Fibroblast of skin of right biceps (primary cell): ENCODE results near the gene ZFHX3.

Experiments used
- DNase-seq: peaks from one replicate; pipeline ENCODE4 v3.0.0-alpha.2; 2013

ZFHX3 gene

DNA sequence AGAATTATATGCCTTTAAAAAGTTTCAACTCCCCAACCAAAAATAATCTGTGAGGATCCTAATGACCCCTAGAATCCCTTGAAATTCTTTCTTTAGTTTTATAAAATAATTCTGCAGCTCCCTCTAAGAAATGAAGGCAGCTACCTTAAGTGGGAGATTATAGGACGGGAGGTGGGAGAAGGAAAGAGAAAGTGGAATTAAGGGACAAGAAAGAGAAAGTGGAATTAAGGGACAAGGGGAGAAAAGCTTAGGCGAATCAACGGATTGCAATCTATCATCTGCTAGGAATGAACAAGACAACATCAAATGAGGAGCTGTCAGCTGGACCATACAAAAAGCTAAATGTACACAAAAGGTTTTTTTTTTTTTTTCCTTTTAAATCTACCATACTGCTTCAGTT is 262.0 kb downstream of the ZFHX3 start:
- no peak for DNase-seq

GRCh38 chr16:72785171-72785570 is 262.8 kb downstream of the ZFHX3 start:
- DNase-seq, result no peak

DNA sequence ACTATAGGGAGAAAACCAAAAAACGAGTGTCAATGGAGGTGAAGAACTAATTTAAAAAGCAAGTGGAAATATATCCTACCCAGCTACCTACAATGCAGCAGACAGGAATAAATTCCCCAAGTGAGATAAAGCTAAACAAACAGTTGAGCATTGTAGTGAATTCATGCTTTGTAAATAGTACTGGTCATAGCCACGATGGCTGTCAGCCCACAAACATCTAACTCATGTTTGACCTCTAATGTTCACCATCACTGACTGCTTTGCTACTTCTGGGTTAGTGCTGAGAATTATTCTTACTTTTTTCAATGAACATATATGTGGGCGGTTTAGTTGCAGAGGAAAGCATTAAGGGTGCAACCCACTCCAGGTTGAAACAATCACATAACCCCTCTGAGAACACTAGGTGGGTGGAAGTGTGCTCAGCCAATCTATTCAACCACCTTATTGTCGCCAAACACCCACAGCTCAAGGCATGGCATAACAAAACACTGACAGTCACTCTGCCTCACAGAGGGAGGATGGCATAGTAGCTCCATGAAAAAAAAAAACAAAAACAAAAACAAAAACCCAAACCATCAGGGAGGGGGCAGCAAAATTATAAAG is 264.1 kb downstream of the ZFHX3 start:
- DNase-seq, result no peak

- DNase-seq, result no peak
Measured at GRCh38 chr16:72769876-72770275, 278.1 kb downstream of the ZFHX3 start.

DNA sequence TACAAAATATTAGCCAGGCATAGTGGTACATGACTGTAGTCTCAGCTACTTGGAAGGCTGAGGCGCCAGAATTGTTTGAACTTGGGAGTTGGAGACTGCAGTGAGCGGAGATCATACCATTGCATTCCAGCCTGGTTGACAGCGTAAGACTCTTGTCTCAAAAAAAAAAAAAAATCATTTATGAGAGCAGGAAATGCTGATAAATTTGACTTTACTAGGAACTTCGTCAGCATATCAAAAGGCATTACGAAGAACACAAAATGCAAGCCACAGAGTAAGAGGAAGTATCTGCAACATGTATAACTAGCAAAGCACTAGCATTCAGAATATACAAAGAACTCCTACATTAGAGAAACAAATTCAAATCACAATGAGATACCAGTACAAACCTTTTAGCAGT is 279.3 kb downstream of the ZFHX3 start:
- no peak for DNase-seq

DNA sequence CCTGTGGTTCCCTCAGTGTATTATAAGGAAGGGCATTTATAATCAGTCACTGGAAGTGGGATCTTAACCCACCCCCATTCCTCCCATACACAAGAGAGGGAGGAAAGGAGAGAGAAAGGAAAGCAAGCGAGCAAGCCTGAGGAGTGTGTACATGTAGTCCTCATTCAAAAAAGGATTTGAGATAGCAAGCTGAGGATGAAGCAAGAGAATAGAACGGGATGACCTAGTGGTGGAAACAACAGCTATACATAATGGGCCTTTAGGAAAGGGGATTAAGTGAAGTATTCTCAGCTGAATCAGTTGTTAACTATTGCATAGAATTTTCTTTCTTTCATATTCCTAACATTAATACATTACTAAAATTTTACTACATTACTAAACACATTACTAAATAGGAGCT is 281.4 kb downstream of the ZFHX3 start:
- no peak for DNase-seq

GRCh38 chr16:72764015-72764654 is 283.8 kb downstream of the ZFHX3 start:
- peak; percentile 9 for DNase-seq

- DNase-seq, result no peak
Measured at GRCh38 chr16:72760581-72760980, 287.3 kb downstream of the ZFHX3 start.

DNA sequence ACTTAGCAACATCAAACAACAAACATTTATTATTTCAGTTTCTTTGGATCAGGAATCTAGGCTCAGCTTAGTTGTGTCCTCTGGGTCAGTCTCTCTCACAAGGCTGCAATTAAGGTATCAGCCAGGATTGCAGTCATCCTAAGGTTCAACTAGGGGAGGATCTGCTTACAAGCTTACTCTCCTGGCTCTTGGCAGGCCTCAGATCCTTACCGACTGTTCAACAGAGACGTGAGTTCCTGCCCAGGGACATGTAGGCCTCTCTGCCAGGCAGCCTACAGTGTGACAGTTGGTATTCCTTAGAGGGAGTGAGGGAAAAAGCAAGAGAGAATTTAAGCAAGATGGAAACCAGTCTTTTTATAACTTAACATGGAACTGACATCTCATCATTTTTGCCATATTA is 294.0 kb downstream of the ZFHX3 start:
- no peak for DNase-seq

DNA sequence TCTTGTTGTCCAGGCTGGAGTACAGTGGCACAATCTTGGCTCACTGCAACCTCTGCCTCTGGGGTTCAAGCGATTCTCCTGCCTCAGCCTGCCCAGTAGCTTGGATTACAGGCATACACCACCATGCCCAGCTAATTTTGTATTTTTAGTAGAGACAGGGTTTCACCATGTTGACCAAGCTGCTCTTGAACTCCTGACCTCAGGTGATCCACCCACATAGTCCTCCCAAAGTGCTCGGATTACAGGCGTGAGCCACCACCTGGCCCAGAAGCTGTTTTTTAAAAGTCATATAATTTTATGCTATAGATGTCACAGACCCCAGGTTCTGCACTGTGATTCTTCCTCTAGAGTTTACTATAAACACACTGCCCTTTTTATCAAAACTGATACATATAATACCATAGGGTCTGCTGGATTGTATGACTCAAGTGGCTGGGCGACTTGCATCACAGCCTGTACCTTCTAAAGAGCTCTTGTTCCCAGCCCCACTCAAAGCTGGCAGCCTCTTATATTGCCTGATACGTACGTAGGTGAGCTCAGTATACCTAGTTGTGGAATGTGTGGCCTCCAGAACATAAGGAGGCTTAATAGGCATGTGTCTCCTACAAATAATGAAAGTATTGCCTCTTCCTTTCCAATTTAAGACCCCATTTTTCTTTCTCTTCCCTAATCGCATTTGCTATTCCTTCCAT is 295.8 kb downstream of the ZFHX3 start:
- DNase-seq, result no peak

GRCh38 chr16:72751076-72751475 is 296.9 kb downstream of the ZFHX3 start:
- DNase-seq, result no peak

DNA sequence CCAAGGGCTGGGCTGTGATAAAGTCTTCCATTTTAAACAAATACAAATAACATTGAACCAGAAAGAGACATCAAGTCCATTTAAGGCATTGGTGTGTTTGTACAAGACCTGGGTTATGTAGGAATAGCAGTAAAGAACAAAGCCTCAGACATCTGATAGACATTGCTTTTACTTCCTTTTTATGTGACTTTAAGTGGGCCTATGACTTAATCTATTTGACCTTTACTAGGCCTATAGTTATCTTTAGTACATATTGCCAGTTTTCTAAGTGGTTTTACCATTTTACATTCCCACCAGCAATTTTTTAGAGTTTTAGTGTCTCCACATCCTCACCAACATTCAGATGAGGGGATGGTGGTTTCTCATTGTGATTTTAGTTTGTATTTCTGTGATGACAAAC is 298.8 kb downstream of the ZFHX3 start:
- DNase-seq, result no peak

GRCh38 chr16:72744076-72744793 is 303.7 kb downstream of the ZFHX3 start:
- DNase-seq, result no peak

DNA sequence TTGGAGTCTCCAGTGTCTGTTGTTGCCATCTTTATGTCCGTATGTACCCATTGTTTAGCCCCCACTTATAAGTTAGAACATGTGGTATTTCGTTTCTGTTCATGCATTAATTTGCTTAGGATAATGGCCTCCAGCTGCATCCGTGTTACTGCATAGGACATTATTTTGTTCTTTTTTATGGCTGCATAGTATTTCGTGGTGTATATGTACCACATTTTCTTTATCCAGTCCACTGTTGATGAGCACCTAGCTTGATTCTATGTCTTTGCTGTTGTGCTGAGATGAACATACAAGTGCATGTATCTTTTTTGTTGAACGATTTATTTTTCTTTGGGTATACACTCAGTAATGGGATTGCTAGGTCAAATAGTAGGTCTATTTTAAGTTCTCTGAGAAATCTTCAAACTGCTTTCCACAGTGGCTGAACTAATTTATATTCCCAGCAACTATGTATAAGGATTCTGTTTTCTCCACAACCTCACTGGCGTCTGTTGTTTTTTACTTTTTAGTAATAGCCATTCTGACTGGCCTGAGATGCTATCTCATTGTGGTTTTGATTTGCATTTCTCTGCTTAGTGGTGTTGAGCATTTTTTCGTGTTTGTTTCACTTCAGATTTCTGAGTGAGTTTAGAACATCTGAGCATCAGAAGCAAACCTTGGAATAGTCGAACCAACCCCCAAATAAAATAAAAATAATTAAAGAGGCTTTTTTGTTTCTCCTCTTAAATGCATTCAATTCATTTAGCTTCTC is 304.7 kb downstream of the ZFHX3 start:
- DNase-seq, result no peak

DNA sequence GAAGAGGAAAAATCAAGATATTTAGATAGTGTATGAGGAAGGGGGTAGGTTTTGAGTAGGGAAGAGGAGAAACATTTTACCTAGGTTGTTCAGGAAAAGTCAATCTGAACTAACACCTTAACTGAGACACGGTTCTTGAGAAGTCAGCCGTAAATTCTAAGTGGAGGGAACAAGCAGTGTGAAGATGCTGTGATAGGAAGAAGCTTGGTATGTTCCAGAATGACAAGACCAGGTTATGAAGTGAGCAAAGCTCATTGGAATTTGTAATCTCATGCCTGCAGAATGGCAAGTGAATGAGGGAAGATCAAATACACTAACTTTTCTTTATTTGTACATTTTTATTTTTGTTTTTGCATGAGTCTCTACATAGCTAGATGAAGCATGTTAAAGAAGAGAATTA is 307.6 kb downstream of the ZFHX3 start:
- DNase-seq, result peak; percentile 46

DNA sequence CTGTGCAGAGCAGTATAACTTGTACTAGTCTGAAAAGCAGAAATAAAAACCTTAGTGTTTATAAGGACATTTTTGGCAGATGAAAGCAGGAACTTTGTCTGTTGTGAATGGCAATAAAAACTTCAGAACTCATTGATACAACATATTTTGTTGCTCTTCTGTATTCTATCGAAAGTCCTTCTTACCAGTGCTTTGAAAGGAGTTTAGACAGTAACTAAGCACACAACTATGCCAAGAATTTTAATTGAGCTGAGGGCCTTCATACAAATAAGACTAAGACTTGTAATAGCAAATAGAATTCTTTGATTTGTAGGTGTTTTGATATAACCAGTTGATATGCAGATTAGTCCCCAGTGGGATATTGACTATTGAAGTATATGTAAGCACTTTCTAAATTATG is 308.4 kb downstream of the ZFHX3 start:
- peak; percentile 72 for DNase-seq

DNA sequence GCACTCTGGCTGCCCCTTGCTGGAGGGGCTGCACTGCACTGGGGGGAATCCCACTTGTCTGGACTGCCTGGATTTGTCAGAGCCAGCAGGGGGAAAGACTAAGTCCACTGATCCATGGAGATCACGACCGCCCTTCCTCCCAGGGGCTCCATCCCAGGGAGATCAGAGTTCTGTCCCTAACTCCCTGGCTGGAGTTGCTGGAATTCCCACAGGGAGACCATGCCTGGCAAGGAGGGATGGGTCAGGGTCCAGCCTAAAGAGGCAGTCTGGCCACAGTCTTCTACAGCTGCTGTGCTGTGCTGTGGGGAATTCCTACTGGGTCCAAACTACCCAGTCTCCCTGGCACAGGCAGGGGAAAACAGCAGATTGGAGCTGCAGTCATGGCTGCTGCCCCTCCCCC is 311.9 kb downstream of the ZFHX3 start:
- no peak for DNase-seq
